Stimulated activated CD4-positive, alpha-beta T cell treated with anti-CD3 and anti-CD28 coated beads, Interleukin-12 subunit alpha, Interleukin-12 subunit beta, amount 100 ng/mL, for 48 hours (primary cell): Measurements from ENCODE around the gene MAP6D1.

Experiments
- DNase-seq, 3 donors: peaks; one replicate each; pipeline ENCODE4 v3.0.0-alpha.2; 2020; ENCODE audit warnings: low read depth in 2 of 3, low spot score in 1 of 3

Gene MAP6D1

DNA sequence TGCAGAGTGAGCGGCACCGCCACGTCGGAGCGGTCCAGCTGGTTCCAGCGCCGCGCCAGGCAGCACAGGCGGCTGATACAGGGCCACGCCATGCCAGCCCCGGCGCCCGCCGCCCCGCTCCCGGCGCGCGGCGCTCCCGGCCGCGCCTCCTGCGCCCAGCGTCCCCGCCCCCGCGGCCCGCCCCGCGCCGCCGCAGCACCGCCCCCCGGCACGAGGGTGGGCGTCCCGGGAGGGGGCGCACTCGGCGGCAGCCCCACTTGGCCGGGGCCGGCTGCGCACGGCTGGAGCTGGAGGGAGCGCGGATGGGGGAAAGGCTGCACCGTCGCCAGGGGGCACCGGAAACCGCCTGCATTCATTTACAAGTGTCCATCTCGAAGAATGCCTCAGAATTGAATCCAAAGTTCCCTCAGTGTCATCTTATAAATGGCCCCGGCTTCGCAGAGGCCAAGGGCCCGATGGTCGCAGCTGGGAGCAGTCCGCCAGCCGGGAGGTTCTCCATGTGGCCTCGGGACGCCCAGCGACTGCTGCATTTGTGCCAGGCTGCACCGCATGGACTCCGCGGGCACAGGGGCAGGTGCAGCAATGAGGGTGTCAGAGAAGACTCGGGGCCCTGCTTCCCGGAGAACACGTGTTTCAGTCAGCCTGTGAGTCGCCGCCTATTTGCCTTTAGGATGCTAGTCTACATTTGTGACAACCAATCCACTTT is at the start of gene MAP6D1:
Gene MAP6D1 (minus strand): TSS at position 122 of the 706 bp plus-strand sequence. CDS start 30 bp downstream, at position 92.
- DNase-seq, result peak in 1 of 3 donors; percentile 18

DNA sequence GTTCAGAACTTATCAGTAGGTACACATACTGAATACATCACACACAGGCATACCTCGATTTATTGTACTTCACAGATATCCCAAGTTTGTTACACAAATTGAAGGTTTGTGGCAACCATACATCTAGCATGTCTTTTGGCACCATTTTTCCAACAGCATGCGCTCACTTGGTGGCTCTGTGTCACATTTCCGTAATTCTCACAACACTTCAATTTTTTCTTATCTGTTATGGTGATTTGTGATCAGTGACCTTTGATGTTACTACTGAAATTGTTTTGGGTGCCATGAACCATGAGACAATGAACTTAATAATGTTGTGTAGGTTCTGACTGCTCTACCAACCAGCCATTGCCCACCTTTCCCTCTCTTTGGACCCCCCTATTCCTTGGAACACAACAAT is 48.5 kb upstream of the MAP6D1 start:
- DNase-seq, result no peak

DNA sequence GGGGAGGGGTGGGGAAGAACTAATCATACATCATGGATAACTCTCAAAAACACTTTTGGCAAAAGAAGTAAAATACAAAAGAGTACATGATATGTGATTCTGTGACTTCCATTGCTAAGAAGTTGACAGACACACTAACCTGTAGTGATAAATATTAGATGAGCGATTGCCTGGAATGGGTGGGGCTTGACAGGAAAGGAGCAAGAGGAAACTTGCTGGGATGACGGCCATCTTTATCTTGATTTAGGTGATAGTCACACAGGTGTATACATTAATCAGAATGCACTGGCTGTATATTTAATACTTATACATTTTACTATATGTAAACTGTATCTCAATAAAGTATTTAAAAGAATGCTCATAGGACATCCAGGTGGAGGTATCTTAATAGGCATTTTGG is 46.2 kb upstream of the MAP6D1 start:
- no peak for DNase-seq

DNA sequence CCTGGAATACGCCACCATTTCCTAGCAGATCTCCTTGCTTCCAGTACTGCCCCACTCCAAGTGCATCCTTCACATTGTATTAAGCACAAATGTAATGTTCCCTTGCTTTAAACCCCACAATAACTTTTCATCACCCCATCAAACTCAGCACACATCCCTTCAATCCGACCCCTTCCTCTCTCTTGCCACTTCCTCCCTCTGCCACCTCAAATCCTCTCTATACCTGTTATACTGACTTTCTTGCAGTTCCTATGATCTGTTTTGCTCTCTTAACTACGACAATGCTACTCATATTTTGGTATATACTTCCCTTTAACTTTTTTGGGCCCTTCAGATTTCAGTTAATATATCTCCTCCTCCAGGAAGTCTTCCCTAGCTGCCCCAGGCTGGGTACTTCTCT is 45.2 kb upstream of the MAP6D1 start:
- DNase-seq, result no peak

DNA sequence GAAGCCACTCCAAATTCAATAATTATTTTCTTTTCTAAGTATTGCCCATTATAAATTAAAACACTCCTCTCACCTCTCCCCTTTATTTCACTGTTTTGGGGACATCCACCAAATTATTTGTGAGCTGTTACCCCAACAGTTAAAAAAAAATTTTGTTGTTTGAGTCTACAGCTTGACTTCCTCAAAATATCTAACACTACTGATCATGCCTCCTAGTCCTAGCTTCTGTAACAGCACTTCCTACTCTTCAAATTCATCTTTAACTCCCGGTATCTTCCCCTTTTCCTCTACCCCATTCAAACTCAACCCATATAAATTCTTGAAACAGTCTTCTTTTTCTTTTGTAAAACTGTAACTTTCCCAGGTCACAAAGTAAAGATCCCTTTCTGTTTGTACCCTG is 43.4 kb upstream of the MAP6D1 start:
- DNase-seq, result no peak

DNA sequence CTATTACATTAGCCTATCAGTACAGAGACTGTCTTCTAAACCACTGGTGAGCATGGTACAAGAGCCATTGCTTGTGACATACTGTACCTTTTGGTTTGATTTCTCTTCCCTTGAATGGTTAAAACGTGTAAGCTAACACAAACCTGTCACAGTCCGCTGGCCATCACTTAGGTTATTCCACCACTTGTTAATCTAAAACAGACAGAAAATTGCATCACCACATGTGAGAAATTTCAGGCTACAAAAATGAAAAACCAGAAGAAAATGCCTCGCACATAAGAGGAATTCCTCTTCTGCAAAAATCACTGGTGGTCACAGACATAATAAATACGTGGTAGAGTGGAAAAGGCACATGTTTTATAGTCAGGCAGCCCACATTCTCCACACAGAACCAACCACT is 37.2 kb upstream of the MAP6D1 start:
- no peak for DNase-seq

DNA sequence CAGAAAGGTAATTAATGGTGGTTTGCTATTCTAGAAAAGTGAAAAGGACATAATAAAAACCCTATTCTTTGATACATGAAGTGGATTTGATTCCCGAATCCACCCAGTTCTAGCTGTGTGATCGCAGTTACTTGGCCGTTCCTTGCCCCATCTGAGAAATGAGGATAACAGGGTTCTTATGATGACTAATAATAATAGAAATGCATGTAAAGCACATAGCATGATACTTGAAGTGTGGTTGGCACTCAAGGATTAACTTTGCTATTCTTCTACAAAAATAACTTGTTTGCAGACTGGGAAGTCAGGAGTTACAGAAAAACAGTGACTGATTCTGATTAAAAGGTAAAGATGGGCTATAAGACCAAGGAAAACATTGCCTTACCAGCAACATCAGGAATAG is 32.5 kb upstream of the MAP6D1 start:
- DNase-seq, result no peak

GRCh38 chr3:183854318-183855035 is 29.1 kb upstream of the MAP6D1 start:
- no peak for DNase-seq

- no peak for DNase-seq
These were observed 20.4 kb upstream of the MAP6D1 start for GRCh38 chr3:183845608-183846288.

- DNase-seq, result no peak
These were observed 19.7 kb upstream of the MAP6D1 start for GRCh38 chr3:183845090-183845489.

DNA sequence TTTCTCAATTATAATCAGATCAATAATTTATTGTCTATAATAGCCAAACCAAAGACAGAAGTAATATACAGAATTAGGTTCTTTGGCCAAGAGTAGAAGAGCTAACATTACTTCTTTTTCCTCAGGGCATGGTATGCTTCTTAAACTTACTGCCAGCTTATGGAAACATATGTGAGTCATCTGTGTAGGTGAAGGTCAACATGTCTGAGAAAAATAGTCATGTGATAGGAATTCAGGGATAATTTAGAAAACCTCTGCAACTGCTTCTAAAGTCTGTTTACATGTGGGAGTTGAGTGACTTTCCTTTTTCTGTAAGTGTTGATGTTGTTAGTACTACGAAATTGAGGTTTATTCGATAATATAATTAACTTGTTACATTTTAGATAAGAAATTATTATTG is 19.2 kb upstream of the MAP6D1 start:
- DNase-seq, result no peak

DNA sequence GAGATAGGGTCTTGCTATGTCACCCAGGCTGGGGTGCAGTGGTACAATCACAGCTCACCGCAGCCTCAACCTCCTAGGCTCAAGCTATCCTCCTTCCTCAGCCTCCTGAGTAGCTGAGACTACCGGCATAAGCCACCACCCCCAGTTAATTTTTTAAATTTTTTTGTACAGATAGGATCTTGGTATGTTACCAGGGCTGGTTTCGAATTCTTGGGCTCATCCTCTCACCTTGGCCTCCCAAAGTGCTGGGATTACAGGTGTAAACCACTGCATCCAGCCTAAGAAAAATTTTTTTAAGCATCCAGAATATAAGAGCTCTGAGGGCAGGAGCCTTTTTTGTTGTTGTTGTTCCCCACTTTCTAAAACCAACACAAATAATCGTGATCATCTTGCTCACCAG is 14.4 kb upstream of the MAP6D1 start:
- no peak for DNase-seq

DNA sequence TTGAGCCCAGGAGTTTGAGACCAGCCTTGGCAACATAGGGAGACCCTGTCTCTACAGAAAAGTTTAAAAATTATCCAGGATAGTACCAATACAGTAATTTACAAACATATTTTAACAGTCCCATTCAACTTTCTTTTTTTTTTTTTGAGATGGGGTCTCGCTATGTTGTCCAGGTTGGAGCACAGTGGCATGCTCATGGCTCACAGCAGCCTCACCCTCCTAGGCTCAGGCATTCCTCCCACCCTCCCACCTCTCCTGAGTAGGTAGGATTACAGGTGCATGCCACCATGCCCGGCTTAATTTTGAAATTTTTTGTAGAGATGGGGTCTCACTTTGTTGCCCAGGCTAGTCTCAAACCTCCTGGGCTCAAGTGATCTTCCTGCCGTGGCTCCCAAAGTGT is 12.5 kb upstream of the MAP6D1 start:
- DNase-seq, result no peak

- DNase-seq, result no peak
These were observed 12.0 kb upstream of the MAP6D1 start for GRCh38 chr3:183837390-183837789.

DNA sequence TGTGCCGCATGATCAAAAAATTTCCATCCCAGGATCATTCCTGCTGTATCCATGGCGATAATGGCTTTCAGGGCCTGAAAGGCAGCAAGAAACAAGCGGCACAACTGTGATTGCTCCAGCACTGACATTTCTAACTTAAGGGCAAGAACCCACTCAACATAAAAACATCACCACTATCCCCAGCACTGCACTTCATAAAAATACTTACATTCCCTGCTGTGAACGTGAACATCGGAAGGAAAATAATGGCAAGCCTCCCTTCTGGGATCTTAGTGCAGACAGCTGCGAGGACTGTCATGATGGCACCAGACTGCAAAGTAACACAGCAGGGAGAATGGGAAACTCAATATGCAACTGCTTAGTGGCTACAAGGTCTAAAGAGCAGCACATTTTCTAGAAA is 8.1 kb upstream of the MAP6D1 start:
- DNase-seq, result no peak

GRCh38 chr3:183830187-183830586 is 4.8 kb upstream of the MAP6D1 start:
- DNase-seq, result no peak

DNA sequence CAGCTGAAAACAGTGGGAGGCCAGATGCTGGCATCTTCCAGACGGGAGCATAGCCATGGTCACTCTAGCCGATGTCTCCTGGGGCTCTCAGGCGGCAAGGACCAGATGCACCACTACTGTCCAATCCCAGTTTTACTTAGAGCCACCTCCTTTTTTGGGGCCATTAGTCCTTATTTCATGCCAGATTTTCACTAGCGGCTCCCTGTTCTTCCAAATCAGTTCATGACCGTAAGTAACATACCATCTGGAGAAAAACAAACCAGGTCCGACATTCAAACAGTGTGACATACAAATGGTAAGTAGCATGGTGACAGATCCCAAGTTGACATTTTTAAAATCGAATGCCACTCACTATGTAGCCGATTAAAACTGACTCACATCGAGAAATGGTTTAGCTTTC is 4.1 kb upstream of the MAP6D1 start:
- DNase-seq, result no peak

DNA sequence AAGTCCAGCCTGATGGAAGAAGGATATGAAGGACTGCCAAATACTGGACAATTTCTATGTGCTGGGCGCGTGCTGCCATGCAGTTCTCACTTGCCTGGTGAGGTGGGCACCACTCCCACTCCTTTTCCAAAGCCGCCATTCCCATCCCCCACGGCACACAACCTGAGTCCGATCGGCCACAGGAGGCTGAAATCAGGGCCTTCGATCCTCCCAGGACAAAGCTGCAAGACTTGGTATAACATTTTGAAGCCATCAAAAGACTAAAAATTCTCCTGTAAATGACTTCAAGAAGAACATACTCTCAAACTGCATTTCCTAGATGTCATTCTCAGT is 3.1 kb upstream of the MAP6D1 start:
- DNase-seq, result no peak

DNA sequence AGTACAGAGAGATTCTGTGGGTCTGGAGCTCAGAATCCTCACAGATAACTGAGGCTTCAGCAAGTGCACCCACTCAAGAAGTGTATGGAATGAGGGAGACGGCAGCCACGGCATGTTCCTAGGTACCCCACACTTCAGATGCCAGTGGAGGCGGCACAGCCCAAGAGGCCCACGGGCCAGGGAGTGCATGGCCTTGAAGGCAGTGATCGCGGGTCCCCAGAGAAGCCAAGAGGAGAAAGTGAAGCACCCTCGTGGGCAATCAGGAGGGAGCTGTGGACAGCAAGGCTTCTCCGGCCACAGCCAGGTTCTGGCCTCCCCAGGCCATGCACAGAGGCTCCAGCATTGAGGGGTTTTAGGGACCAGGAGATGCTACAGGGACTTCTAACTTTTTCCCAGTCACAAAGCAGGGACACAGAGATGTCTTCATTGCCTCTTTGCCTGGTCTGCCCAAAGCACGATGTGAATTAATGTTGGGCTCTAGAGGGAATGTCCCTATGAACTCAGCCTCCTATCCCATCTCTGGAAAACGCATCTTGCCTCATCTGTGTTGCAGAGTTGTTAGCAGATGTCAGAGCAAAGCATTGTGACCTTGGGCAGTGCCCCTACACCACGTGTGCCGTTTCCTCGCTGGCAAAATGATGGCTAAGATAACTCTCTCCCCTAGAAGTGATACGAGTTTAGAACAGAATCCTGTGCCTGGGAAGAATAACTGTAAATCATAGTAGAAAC is 2.6 kb upstream of the MAP6D1 start:
- DNase-seq, result no peak

DNA sequence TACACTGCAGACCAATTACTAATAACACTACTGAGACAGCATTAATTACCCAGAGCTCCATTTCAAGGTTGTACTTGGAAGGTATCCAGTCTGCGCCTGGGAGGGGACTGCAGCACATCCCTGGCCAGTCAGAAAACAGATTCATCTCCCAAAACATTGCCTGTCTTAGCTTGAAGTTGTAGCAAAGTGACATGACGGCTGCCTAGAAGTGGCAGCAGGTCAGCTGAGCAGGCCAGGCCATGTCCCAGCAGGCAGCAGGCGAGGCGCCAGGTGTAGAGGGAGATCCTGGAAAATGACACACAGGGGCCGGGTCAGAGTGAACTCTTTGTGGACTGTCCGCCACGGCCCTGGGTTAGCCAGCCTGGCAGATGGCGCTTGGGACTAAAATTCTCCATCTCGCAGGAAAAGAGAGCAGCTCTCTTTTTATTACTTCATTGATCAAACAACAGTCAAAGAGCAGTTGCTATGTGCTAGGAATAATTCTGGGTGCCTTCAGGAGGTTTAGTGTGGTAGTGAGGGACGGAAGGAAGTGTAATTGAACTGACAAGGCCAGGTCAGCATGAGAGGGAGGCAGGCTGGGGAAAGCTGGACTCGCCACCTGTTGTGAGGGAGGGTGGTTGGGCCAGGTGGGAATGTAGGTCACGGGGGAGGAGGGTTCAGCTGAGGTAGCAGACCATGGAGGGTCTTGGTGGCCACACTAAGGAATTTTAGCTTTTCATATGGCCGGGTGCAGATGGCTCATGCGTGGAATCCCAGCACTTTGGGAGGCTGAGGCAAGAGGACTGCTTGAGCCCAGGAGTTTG is 1.3 kb upstream of the MAP6D1 start:
- no peak for DNase-seq
